Measurements from ENCODE around the gene KIAA1958.

Gene KIAA1958

DNA sequence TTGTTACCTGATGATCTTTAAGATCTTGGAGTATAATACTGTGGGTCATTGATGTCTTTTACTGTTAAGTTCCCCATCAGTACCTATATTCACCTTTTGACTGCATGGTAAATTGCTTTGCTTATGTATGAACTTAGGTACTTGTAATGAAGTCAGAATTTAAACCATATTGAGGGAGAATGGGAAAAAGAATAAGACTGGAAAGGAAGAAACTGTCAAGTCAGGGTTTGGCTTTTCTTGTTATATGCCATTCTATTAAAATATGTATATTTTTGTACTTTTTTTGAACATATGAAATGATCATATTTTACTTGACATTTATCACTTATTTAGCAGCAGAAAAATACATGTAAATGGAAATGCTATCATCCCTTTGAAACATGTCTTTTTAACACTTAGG lies 58.6 kb downstream of the KIAA1958 start:
- no peaks in the 10 kb centered on the region; the same call in 1 of the 2 replicates for H4K20me1 ChIP-seq (ENCODE audit: insufficient read depth, low read length)
- no peak for TF ChIP-seq EZH2phosphoT487 (IDR thresholded peaks at IDR 0.05; ENCODE audit: low read depth)
- TF ChIP-seq, protein P1, sequence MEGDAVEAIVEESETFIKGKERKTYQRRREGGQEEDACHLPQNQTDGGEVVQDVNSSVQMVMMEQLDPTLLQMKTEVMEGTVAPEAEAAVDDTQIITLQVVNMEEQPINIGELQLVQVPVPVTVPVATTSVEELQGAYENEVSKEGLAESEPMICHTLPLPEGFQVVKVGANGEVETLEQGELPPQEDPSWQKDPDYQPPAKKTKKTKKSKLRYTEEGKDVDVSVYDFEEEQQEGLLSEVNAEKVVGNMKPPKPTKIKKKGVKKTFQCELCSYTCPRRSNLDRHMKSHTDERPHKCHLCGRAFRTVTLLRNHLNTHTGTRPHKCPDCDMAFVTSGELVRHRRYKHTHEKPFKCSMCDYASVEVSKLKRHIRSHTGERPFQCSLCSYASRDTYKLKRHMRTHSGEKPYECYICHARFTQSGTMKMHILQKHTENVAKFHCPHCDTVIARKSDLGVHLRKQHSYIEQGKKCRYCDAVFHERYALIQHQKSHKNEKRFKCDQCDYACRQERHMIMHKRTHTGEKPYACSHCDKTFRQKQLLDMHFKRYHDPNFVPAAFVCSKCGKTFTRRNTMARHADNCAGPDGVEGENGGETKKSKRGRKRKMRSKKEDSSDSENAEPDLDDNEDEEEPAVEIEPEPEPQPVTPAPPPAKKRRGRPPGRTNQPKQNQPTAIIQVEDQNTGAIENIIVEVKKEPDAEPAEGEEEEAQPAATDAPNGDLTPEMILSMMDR (IDR thresholded peaks at IDR 0.05; ENCODE audit: low read depth, low read length) = no peak
- H2AFZ ChIP-seq (ENCODE audit: low read depth, low read length) = no peak overlapping the region
- no peak overlapping the region for H3K27ac ChIP-seq (ENCODE audit: low read length)
- peaks cover 6% of the 10 kb centered on the region; the same call in 1 of the 2 replicates for H3K79me2 ChIP-seq (ENCODE audit: low read length)
- no peak overlapping the region for H3K4me2 ChIP-seq (ENCODE audit: low read length)
- H3K27me3 ChIP-seq (ENCODE audit: low read depth, low read length) = no peaks in the 10 kb centered on the region
- no peak overlapping the region for H3K4me3 ChIP-seq (ENCODE audit: low read length)
- H3K9ac ChIP-seq (ENCODE audit: low read length) = no peak overlapping the region
- H3K4me1 ChIP-seq (ENCODE audit: low read length) = no peaks in the 10 kb centered on the region
- no peaks in the 10 kb centered on the region for H3K36me3 ChIP-seq (replicated peaks; ENCODE audit: low read depth, low read length)
- no peaks in the 10 kb centered on the region for H3K9me3 ChIP-seq (ENCODE audit: insufficient read depth, low read length)

DNA sequence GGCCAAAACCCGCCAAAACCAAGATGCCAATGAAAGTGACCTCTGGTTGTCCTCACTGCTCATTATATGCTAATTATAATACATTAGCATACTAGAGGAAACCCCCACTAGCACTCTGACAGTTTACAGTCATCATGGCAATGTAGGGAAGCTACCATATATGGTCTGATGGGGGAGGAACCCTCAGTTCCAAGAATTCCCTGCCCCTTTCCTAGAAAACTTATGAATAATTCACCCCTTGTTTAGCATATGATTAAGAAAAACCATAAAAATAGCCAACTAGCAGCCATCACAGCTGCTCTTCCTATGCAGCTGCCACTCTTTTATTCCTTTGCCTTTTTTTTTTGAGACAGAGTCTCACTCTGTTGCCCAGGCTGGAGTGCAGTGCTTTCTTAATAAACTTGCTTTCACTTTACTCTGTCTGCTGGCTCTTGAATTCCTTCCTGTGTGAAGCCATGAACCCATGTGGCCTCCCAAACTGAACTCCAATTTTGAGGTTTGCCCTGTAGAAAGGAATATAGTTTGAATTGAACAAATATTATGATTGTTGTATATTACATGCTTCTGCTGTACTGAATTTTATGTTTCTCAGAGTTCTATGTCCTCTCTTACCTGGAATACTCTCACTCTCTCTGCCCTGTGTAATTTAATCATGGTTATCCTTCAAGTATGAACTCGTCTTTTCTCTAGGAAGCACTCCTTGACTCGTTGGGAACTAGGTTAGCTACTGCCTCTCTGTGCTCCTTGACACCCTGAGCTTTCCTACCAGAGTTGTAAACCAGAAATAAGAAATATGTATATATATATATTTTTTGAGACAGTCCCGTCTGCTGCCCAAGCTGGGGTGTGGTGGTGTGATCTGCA lies 59.8 kb downstream of the KIAA1958 start:
- no peak overlapping the region for H3K27ac ChIP-seq (ENCODE audit: low read length)
- no peak overlapping the region for H3K4me2 ChIP-seq (ENCODE audit: low read length)

DNA sequence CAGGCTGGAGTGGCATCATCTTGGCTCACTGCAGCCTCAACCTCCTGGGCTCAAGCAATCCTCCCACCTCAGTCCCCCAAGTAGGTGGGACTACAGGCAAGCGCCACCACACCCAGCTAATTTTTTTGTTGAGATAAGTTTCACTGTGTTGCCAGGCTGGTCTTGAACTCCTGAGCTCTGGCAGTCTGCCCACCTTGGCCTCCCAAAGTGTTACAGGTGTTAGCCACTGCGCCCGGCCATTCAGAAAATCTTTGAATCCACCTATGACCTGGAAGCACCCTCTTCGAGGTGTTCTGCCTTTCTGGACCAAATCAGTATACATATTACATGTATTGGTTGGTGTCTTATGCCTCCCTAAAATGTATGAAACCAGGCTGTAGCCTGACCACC lies 61.4 kb downstream of the KIAA1958 start:
- H3K9me3 ChIP-seq (ENCODE audit: insufficient read depth, low read length) = no peaks in the 10 kb centered on the region
- H3K27ac ChIP-seq (ENCODE audit: low read length) = no peak overlapping the region
- no peaks in the 10 kb centered on the region for H3K36me3 ChIP-seq (replicated peaks; ENCODE audit: low read depth, low read length)
- H2AFZ ChIP-seq (ENCODE audit: low read depth, low read length) = no peak overlapping the region
- H3K4me2 ChIP-seq (ENCODE audit: low read length) = no peak overlapping the region
- TF ChIP-seq, protein P1 (IDR thresholded peaks at IDR 0.05; ENCODE audit: low read depth, low read length) = no peak
- TF ChIP-seq EZH2phosphoT487 (IDR thresholded peaks at IDR 0.05; ENCODE audit: low read depth) = no peak
- H3K4me1 ChIP-seq (ENCODE audit: low read length) = no peaks in the 10 kb centered on the region
- H3K27me3 ChIP-seq (ENCODE audit: low read depth, low read length) = no peaks in the 10 kb centered on the region
- H3K4me3 ChIP-seq (ENCODE audit: low read length) = no peak overlapping the region
- H4K20me1 ChIP-seq (ENCODE audit: insufficient read depth, low read length) = peaks cover 3% of the 10 kb centered on the region; the same call in 1 of the 2 replicates
- peaks cover 15% of the 10 kb centered on the region for H3K79me2 ChIP-seq (ENCODE audit: low read length)
- H3K9ac ChIP-seq (ENCODE audit: low read length) = no peak overlapping the region

More for the DNA sequence above, 59.8 kb downstream of the KIAA1958 start:
- H3K79me2 ChIP-seq (ENCODE audit: low read length) = peaks cover 12% of the 10 kb centered on the region; the same call in 1 of the 2 replicates
- H3K4me3 ChIP-seq (ENCODE audit: low read length) = no peak overlapping the region
- no peak for TF ChIP-seq EZH2phosphoT487 (IDR thresholded peaks at IDR 0.05; ENCODE audit: low read depth)
- TF ChIP-seq, protein P1 (IDR thresholded peaks at IDR 0.05; ENCODE audit: low read depth, low read length) = no peak
- H2AFZ ChIP-seq (ENCODE audit: low read depth, low read length) = no peak overlapping the region
- no peaks in the 10 kb centered on the region for H3K36me3 ChIP-seq (replicated peaks; ENCODE audit: low read depth, low read length)
- H3K9ac ChIP-seq (ENCODE audit: low read length) = no peak overlapping the region
- H4K20me1 ChIP-seq (ENCODE audit: insufficient read depth, low read length) = no peaks in the 10 kb centered on the region; the same call in 1 of the 2 replicates
- no peaks in the 10 kb centered on the region for H3K9me3 ChIP-seq (ENCODE audit: insufficient read depth, low read length)
- no peaks in the 10 kb centered on the region for H3K27me3 ChIP-seq (ENCODE audit: low read depth, low read length)
- H3K4me1 ChIP-seq (ENCODE audit: low read length) = no peaks in the 10 kb centered on the region

DNA sequence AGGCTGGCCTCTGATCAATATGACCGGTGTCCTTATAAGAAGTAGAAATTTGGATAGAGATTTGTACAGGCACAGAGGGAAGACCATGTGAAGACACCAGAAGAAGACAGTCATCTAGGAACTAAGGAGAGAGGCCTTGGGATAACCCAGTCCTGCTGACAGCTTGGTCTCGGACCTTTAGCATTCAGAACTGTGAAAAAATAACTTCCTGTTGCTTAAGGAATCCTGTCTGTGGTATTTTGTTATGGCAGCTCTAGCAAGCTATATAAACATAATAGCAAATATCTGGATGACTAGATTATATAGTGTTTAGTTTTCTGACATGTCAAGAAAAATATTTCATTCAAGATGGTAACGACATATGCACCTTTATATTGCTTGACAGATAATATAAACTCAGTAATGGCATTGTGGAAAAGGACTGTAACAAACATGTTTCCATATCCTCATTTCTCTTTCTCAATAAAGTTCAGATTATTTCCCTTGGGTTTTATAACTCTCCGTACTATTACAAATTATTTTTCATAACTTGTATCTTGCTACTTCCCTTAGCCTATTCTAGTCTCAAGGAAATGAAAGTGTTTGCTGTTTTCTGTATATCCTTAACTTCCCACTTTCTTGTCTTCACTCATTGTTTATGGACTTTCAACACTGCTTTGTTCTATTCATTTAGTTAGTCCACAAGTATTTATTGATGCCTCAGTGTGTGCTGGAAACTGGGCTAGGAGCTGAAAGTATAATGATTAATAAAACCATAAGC lies 62.4 kb downstream of the KIAA1958 start:
- peaks cover 3% of the 10 kb centered on the region; the same call in 1 of the 2 replicates for H4K20me1 ChIP-seq (ENCODE audit: insufficient read depth, low read length)
- H3K27ac ChIP-seq (ENCODE audit: low read length) = no peak overlapping the region
- no peak overlapping the region for H2AFZ ChIP-seq (ENCODE audit: low read depth, low read length)
- no peak overlapping the region for H3K9ac ChIP-seq (ENCODE audit: low read length)
- H3K9me3 ChIP-seq (ENCODE audit: insufficient read depth, low read length) = no peaks in the 10 kb centered on the region
- H3K4me1 ChIP-seq (ENCODE audit: low read length) = no peaks in the 10 kb centered on the region
- H3K27me3 ChIP-seq (ENCODE audit: low read depth, low read length) = no peaks in the 10 kb centered on the region
- H3K36me3 ChIP-seq (replicated peaks; ENCODE audit: low read depth, low read length) = no peaks in the 10 kb centered on the region
- TF ChIP-seq, protein P1 (IDR thresholded peaks at IDR 0.05; ENCODE audit: low read depth, low read length) = no peak
- TF ChIP-seq EZH2phosphoT487 (IDR thresholded peaks at IDR 0.05; ENCODE audit: low read depth) = no peak
- no peak overlapping the region for H3K4me2 ChIP-seq (ENCODE audit: low read length)
- H3K79me2 ChIP-seq (ENCODE audit: low read length) = peaks cover 15% of the 10 kb centered on the region
- no peak overlapping the region for H3K4me3 ChIP-seq (ENCODE audit: low read length)

Data from OCI-LY3 (cell line).